Large intestine (tissue), 12 donors: ENCODE measurements around the gene TREH. TPM values are rescaled to one million over a fixed set of nuclear protein-coding genes. Genes with fewer than 3 reads are reported as not detected.
A peak's percentile ranks its signal among the peaks of the same experiment; 100 is the strongest.
"Not testable (repeated sequence)": the region's sequence is repeated elsewhere in the genome, so short reads cannot be mapped to it uniquely, and the experiment has no call there.

ENCODE experiments used
- DNase-seq, 2 donors: peaks; one replicate each; pipeline versions ENCODE4 v3.0.0 to v3.0.0-alpha.2; 2013
- H3K27ac ChIP-seq: one replicate; pipeline ENCODE4 v1.5.1; 2013; ENCODE audit warnings: low read length
- H3K27me3 ChIP-seq: 2 replicates; pipeline ENCODE4 v1.6.1; 2013; ENCODE audit warnings: low read length; ENCODE audit not compliant: control insufficient read depth, insufficient read depth
- H3K36me3 ChIP-seq: 2 replicates; pipeline ENCODE4 v1.6.1; 2013; ENCODE audit warnings: low read length; ENCODE audit not compliant: control insufficient read depth, insufficient read depth
- H3K4me1 ChIP-seq: one replicate; pipeline ENCODE4 v1.6.1; 2013; ENCODE audit warnings: low read length; ENCODE audit not compliant: control insufficient read depth, insufficient read depth
- H3K4me3 ChIP-seq: one replicate; pipeline ENCODE4 v1.5.1; 2013; ENCODE audit warnings: low read length
- H3K9me3 ChIP-seq: one replicate; pipeline ENCODE4 v1.6.1; 2013; ENCODE audit warnings: mild to moderate bottlenecking, low read depth, low read length, moderate library complexity; ENCODE audit not compliant: control insufficient read depth
- WGBS: methylation state at CpG from one replicate; pipeline ENCODE4 v1.1.5; 2013; ENCODE audit warnings: low lambda C conversion rate; ENCODE audit not compliant: insufficient coverage; 5-methylcytosine and 5-hydroxymethylcytosine counted together
- long read RNA-seq, 11 donors: transcript quantifications; one replicate each; lab custom pipeline, GENCODE V29; 2026
- polyA plus RNA-seq: library from polyadenylated mRNA; unstranded; fragments of 120-200 nt; gene quantifications from one replicate; pipeline ENCODE4 v1.2.1, GENCODE V29; 2013

Gene TREH, protein sequence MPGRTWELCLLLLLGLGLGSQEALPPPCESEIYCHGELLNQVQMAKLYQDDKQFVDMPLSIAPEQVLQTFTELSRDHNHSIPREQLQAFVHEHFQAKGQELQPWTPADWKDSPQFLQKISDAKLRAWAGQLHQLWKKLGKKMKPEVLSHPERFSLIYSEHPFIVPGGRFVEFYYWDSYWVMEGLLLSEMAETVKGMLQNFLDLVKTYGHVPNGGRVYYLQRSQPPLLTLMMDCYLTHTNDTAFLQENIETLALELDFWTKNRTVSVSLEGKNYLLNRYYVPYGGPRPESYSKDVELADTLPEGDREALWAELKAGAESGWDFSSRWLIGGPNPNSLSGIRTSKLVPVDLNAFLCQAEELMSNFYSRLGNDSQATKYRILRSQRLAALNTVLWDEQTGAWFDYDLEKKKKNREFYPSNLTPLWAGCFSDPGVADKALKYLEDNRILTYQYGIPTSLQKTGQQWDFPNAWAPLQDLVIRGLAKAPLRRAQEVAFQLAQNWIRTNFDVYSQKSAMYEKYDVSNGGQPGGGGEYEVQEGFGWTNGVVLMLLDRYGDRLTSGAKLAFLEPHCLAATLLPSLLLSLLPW
- 74.4 TPM for polyA plus RNA-seq
- long read RNA-seq, donor 1, transcript TREH-201 (15 exons, 2,771 nt): major isoform, 5 of 17 reads
- long read RNA-seq, donor 1, partial matches to known transcripts: 9 of 17 reads
- long read RNA-seq, donor 1, other reads (novel, unspliced or antisense): 0 of 17 reads
- long read RNA-seq, donor 2, transcript TREH-201 (15 exons, 2,771 nt): major isoform, 23 of 92 reads
- long read RNA-seq, donor 2, transcript TREH-202 (14 exons, 1,718 nt): minor isoform, 6 of 92 reads
- long read RNA-seq, donor 2, partial matches to known transcripts: 63 of 92 reads
- long read RNA-seq, donor 2, other reads (novel, unspliced or antisense): 0 of 92 reads
- long read RNA-seq, donor 3: 0 reads
- long read RNA-seq, donor 4, partial matches to known transcripts: 0 of 1 reads
- long read RNA-seq, donor 4, other reads (novel, unspliced or antisense): 0 of 1 reads
- long read RNA-seq, donor 5, partial matches to known transcripts: 0 of 1 reads
- long read RNA-seq, donor 5, other reads (novel, unspliced or antisense): 0 of 1 reads
- long read RNA-seq, donor 6, transcript TREH-201 (15 exons, 2,771 nt): major isoform, 27 of 41 reads
- long read RNA-seq, donor 6, partial matches to known transcripts: 10 of 41 reads
- long read RNA-seq, donor 6, other reads (novel, unspliced or antisense): 0 of 41 reads
- long read RNA-seq, donor 7, partial matches to known transcripts: 0 of 3 reads
- long read RNA-seq, donor 7, other reads (novel, unspliced or antisense): 0 of 3 reads
- long read RNA-seq, donor 8, transcript TREH-202 (14 exons, 1,718 nt): minor isoform, 6 of 78 reads
- long read RNA-seq, donor 8, transcript TREH-201 (15 exons, 2,771 nt): major isoform, 15 of 78 reads
- long read RNA-seq, donor 8, partial matches to known transcripts: 57 of 78 reads
- long read RNA-seq, donor 8, other reads (novel, unspliced or antisense): 0 of 78 reads
- long read RNA-seq, donor 9, transcript TREH-202 (14 exons, 1,718 nt): minor isoform, 11 of 35 reads
- long read RNA-seq, donor 9, transcript TREH-201 (15 exons, 2,771 nt): major isoform, 12 of 35 reads
- long read RNA-seq, donor 9, partial matches to known transcripts: 12 of 35 reads
- long read RNA-seq, donor 9, other reads (novel, unspliced or antisense): 0 of 35 reads
- long read RNA-seq, donor 10, transcript TREH-201 (15 exons, 2,771 nt): major isoform, 17 of 44 reads
- long read RNA-seq, donor 10, transcript TREH-202 (14 exons, 1,718 nt): minor isoform, 7 of 44 reads
- long read RNA-seq, donor 10, partial matches to known transcripts: 20 of 44 reads
- long read RNA-seq, donor 10, other reads (novel, unspliced or antisense): 0 of 44 reads
- long read RNA-seq, donor 11, transcript TREH-201 (15 exons, 2,771 nt): major isoform, 9 of 17 reads
- long read RNA-seq, donor 11, partial matches to known transcripts: 6 of 17 reads
- long read RNA-seq, donor 11, other reads (novel, unspliced or antisense): 0 of 17 reads

DNA sequence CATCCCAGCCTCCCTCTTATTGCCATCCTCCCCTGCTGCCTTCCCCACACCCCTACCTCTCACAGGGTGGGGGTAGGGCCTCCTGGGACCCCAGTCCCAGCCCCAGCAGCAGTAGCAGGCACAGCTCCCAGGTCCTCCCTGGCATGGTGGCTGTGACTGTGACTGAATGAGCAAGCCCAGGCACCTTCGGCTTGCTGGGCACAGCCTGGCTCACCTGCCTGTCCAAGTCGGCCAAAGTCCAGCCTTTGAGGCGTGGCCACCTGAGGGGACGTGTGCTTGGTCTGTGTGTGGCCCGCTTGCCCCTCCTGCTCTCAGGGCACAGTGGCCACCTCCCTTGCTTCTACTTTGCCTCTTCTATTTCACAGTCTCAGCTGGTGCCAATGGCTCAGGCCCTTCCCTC is at the start of gene TREH:
Gene TREH (minus strand): TSS at position 168 of the 400 bp plus-strand sequence. CDS start 23 bp downstream, at position 145.
- Histone ChIP-seq H3K4me1 (peaks cover 40% of the 10 kb centered on the region), H3K27ac (peak within 1 kb of the TSS; percentile 89), H3K36me3 (no peaks in the 10 kb centered on the region), H3K27me3 (no peaks in the 10 kb centered on the region), H3K9me3 (peaks cover 5% of the 10 kb centered on the region), H3K4me3 (peak within 1 kb of the TSS; percentile 43)
- DNase-seq: peak; percentile 91 to 92
- WGBS: no CpG with 5 or more reads among the region's 5 CpGs

DNA sequence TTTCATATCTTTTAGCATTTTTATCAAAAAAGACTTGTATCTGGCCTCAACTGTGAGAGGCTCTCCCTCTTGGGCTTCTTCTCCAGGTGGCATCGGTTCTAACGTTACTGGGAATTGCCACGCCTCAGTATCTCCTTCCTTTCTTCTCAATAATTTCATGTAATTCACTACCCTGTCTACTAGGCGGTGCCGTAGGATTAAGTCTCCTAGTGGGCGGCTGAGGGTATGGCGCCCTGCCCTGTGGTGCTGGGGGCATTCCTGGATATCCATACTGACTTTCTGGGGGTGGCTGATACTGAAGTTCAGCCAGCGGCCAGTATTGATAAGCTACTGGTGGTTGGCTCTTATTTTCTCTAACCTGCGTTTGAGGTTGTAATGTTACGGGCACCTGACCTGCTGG is 48.7 kb upstream of the TREH start:
- not testable (repeated sequence) for DNase-seq, H3K36me3 ChIP-seq, H3K4me3 ChIP-seq, H3K27me3 ChIP-seq, H3K4me1 ChIP-seq, H3K9me3 ChIP-seq, H3K27ac ChIP-seq
- no CpG with 5 or more reads among the region's 10 CpGs for WGBS

DNA sequence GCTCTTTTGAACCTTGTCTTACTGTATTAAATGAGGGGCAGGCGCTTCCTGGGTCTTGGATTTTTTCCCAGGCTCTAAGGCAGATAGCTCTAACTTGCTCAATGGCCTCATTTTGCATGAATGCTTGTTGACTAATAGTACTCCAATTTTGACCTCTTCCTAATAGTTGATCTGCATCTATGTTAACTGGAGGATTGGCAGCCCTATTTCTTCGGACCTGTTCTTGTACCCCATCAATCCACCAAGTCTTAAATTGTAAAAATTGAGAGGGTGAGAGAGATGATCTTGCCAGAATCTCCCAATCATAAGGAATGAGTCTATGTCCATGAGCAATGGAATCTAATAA is 48.2 kb upstream of the TREH start:
- not testable (repeated sequence) for H3K27me3 ChIP-seq, H3K27ac ChIP-seq, H3K4me3 ChIP-seq, H3K9me3 ChIP-seq, H3K4me1 ChIP-seq, DNase-seq, H3K36me3 ChIP-seq
- no CpG with 5 or more reads among the region's 2 CpGs for WGBS

DNA sequence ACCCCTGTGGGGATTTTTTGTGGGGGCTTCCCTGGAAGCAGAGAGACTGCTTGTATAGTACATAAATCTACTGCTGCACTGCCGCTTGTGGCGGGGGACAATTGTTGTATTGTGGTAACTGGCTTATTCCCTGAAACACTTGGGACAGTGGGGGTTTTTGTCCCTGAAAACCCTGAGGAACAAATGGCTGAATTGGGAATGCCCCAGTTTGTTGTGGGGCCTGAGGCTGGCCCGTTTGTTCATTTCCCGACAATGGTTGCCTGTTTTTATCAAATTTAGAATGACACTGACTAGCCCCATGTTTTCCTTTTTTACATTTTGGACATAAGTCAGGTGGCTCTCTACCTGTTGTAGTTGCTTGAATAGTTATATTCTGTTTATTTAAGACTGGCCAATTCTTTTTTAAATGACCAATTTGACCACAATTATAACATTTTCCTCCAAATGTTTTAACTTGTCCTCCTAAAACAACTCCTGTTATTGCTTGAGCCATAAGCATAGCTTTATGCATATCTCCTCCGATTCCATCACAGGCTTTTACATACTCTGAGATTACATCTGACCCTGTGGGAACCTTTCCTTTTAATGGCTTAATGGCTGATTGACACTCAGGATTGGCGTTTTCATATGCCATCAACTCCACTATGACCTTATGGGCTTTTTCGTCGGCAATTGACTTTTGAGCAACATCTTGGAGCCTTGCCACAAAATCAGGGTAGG is 47.7 kb upstream of the TREH start:
- H3K9me3 ChIP-seq, H3K36me3 ChIP-seq, DNase-seq, H3K4me1 ChIP-seq, H3K4me3 ChIP-seq, H3K27me3 ChIP-seq, H3K27ac ChIP-seq: not testable (repeated sequence)
- 80% methylated on average over 1 of the region's 8 CpGs for WGBS

DNA sequence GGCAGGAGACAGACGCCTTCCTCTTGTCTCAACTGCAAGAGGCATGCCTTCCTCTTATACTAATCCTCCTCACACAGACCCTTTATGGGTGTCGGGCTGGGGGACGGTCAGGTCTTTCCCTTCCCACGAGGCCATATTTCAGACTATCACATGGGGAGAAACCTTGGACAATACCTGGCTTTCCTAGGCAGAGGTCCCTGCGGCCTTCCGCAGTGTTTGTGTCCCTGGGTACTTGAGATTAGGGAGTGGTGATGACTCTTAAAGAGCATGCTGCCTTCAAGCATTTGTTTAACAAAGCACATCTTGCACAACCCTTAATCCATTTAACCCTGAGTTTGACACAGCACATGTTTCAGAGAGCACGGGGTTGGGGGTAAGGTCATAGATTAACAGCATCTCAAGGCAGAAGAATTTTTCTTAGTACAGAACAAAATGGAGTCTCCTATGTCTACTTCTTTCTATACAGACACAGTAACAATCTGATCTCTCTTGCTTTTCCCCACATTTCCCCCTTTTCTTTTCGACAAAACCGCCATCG is 42.1 kb upstream of the TREH start:
- H3K4me1 ChIP-seq, H3K9me3 ChIP-seq, H3K27ac ChIP-seq, H3K4me3 ChIP-seq, H3K36me3 ChIP-seq, DNase-seq, H3K27me3 ChIP-seq: not testable (repeated sequence)
- WGBS: no CpG with 5 or more reads among the region's 10 CpGs

DNA sequence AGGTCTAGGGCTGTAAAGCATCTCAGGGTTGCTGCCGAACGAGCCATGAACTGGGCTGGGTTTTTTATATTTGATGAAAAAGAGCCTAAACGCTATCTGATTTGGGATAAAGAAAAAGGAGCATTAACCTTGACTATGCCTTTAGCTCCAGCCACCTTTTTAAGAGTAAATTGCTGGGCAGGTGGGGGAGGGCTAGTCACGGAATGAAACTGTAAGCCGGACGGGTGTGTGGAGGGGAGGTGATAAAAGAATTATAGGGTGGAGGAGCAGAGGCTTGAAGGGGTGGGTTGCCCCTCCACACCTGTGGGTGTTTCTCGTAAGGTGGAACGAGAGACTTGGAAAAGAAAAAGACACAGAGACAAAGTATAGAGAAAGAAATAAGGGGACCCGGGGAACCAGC is 41.3 kb upstream of the TREH start:
- H3K4me3 ChIP-seq, H3K36me3 ChIP-seq, H3K27ac ChIP-seq, DNase-seq, H3K4me1 ChIP-seq, H3K27me3 ChIP-seq, H3K9me3 ChIP-seq: not testable (repeated sequence)
- no CpG with 5 or more reads among the region's 9 CpGs for WGBS

DNA sequence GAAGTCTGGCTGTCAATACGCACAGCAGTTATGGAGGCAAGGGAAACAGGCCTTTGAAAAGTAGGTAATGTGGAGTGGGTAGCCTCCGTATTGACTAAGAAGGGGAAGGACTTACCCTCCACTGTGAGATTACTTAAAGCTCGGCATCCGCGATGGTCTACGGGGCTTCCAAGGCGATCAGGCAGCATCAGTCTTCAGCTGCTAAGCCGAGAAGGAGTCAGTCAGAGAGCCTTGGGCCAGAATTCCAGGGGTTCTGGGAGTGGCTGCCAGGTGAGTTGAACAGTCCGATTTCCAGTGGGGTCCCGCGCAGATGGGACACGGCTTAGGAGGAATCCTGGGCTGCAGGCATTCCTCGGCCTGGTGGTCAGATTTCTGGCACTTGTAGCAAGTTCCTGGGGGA is 40.6 kb upstream of the TREH start:
- H3K9me3 ChIP-seq, H3K27me3 ChIP-seq, H3K4me3 ChIP-seq, H3K27ac ChIP-seq, H3K36me3 ChIP-seq, DNase-seq: not testable (repeated sequence)
- no CpG with 5 or more reads among the region's 13 CpGs for WGBS
- peaks cover 11% of the 10 kb centered on the region for H3K4me1 ChIP-seq

DNA sequence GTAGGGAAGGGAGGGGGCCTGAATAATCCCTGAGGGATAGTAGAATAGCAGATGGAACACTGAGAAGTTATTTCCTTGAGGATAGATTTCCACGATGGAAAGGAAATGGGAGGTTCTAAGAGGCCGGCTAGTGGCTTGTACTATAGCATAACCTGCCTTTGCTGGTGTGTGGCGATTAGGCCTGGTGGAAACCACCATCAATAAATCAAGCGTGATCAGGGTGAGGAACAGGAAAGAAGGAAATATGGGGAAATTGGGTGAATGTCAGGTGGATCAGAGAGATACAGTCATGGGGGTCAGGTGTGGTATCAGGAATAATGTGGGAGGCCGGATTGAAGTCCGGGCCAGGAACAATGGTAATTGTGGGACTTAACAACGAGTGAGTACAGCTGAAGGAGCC is 39.1 kb upstream of the TREH start:
- not testable (repeated sequence) for H3K27me3 ChIP-seq, DNase-seq, H3K4me3 ChIP-seq, H3K36me3 ChIP-seq, H3K9me3 ChIP-seq, H3K27ac ChIP-seq
- WGBS: no CpG with 5 or more reads among the region's 7 CpGs
- peaks cover 11% of the 10 kb centered on the region for H3K4me1 ChIP-seq

DNA sequence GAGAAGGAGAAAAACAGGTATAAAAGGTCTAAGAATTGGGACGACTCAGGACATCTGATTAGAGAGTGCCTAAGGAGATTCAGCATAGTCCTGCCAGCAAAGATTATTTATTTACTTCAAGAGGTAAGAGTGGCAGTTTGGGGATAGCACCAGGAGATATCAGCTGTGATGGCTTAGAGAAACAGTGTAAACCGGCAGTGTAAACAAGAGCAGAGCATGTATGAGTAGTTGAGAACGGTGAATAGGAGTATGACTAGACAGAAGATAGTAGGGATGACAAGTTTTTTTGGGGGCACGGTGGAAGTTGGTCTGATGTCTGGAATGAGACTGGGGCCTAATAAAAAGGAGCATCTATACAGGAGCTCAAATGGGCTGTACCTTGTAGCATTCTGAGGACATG is 38.3 kb upstream of the TREH start:
- not testable (repeated sequence) for H3K27ac ChIP-seq, H3K9me3 ChIP-seq, H3K4me3 ChIP-seq, H3K36me3 ChIP-seq, DNase-seq, H3K27me3 ChIP-seq
- H3K4me1 ChIP-seq: peaks cover 11% of the 10 kb centered on the region
- no CpG with 5 or more reads among the region's 4 CpGs for WGBS
